CD4-positive, alpha-beta T cell treated with Interleukin-17A for 4 hours (primary cell): Measurements from ENCODE around the gene CDC42.
A peak's percentile ranks its signal among the peaks of the same experiment; 100 is the strongest.
"Not testable (repeated sequence)": the region's sequence is repeated elsewhere in the genome, so short reads cannot be mapped to it uniquely, and the experiment has no call there.

Source experiments
- DNase-seq: peaks from one replicate; pipeline ENCODE4 v3.0.0-alpha.2; 2020; ENCODE audit warnings: mixed read lengths

The CDC42 gene

DNA sequence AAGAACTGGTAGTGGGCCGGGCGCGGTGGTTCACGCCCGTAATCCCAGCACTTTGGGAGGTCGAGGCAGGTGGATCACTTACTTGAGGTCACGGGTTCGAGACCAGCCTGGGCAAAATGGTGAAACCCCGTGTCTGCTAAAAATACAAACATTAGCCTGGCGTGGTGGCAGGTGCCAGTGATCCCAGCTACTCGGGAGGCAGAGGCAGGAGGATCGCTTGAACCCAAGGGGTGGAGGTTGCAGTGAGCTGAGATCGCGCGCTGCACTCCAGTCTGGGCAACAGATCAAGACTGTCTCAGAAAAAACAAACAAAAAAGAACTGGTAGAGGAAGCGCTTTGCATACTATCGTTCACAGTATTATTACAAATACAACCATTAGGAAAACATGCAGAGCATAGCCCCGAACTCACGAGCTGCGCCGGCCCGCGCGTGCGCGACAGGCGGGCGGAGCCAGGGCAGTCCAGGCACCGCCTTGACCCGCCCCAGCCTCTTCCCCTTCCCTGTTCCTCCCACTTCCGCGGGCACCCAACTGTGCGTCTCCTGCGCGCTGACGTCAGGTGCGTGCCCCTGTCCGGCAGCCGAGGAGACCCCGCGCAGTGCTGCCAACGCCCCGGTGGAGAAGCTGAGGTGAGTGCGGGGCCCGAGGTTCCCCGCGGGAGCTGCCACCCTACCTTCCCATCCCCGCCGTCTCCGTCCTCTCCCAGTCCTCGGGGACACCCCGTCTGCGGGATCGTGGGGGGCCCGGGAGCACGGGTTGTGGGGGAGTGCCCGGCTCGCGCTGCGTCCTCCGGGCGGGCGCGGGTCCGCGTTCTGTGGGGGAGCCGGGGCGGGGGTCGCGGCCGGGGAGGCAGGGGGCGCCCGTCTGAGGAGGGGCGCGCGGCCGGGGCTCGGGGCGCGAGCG lies at the start of gene CDC42:
TSS of gene CDC42 (plus strand) at position 595 of the 902 bp plus-strand sequence. CDS start 25,770 bp downstream, outside the sequence.
- DNase-seq: peak; percentile 96

DNA sequence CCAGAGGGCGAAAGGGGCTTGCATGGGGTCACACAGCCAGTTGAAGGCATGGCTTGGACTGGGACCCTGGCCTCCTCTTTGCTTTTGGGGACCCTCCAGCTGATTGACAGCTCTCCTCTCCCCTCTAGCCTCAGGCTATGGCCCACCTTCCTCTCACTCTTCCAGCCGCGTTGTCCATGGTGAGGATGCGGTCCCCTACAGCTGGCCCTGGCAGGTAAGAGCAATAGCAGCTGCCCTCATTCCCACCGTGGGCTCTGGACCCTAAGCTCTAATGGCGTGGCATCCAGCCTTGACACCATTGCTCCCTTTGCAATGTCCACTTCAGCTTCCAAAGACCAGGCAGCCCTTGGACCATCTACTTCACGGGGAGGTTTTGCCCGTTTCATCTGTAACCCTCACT lies 49.6 kb upstream of the CDC42 start:
- DNase-seq: not testable (repeated sequence)

DNA sequence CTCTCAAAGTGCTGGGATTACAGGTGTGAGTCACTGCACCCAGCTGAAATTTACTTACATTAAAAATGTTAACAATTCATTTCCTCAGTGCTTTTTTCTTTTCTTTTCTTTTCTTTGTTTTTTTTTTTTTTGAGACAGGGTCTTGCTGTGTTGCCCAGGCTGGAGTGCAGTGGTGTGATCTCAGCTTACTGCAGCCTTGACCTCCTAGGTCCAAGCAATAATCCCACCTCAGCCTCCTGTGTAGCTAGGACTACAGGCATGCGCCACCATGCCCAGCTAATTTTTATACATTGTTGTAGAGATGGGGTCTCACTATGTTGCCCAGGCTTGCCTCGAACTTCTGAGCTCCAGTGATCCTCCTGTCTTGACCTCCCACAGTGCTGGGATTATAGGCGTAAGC lies 48.5 kb upstream of the CDC42 start:
- DNase-seq: not testable (repeated sequence)

DNA sequence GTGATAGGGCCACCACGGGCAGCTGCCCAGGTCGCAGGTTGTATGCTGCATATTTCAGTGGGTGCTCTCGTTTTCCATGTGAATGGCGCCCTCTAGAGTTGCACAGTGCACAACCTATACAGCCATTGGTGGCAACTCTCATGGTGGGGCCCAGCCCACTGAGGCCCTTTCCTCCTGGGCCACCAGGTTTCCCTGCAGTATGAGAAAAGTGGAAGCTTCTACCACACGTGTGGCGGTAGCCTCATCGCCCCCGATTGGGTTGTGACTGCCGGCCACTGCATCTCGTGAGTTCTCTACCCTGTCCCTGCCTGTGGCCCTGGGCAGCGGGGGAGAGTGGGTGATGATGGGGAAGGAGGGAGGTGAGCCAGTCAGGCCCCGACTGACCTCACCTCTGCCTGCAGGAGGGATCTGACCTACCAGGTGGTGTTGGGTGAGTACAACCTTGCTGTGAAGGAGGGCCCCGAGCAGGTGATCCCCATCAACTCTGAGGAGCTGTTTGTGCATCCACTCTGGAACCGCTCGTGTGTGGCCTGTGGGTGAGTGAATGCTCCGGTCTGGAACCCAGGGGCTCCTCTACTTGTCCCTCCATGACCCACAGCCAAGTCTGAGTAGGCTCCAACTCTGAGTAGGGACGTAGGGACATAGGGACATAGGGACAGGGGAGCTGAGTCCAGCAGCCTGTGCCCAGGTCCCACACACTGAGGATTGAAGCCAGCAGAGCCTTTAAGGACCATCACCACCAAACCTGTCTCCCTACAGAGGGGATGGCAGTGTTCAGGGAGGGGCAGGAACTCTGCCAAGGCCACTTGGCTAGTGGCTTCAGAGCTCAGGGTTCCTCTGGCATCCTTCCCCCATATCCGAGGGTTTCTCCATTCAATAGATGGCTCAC lies 47.0 kb upstream of the CDC42 start:
- DNase-seq: peak; percentile 53

DNA sequence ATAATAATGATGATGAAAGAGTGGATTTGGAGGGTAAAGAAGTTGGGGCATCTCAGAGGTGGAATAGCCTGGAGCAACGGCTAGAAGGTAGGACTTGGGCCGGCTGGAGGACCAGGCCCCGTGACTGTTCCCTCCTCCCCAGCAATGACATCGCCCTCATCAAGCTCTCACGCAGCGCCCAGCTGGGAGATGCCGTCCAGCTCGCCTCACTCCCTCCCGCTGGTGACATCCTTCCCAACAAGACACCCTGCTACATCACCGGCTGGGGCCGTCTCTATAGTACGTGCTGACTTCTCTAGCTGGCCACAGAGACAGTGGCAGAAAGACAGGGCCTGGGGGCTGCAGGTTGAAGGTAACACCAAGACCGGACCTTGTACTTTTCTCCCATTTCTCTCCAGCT lies 45.8 kb upstream of the CDC42 start:
- DNase-seq: not testable (repeated sequence)

DNA sequence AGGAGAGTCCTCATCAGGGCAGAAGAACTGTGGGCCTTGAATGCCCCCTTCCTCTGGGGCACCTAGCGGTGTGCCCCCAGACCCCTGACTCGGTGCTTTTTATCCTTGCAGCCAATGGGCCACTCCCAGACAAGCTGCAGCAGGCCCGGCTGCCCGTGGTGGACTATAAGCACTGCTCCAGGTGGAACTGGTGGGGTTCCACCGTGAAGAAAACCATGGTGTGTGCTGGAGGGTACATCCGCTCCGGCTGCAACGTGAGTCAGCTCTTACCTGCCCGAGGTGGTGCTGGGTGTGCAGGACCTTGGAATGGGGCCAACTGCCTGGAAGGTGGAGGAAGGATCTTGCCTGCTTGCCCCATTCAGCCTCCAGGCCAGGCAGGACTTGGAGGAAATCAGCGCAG lies 45.2 kb upstream of the CDC42 start:
- DNase-seq: not testable (repeated sequence)

DNA sequence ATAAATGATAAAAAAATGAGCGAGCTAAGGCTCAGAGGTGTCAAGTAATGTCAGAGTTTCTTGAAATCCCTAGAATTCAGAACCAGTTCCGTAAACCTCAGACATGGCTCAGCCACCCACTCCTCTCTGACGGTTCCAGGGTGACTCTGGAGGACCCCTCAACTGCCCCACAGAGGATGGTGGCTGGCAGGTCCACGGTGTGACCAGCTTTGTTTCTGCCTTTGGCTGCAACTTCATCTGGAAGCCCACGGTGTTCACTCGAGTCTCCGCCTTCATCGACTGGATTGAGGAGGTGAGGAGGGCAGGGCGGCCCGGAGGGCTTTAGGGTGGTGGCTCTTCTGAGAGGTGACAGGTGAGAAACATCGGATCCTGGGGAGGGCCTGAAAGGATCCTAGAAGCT lies 42.9 kb upstream of the CDC42 start:
- not testable (repeated sequence) for DNase-seq

DNA sequence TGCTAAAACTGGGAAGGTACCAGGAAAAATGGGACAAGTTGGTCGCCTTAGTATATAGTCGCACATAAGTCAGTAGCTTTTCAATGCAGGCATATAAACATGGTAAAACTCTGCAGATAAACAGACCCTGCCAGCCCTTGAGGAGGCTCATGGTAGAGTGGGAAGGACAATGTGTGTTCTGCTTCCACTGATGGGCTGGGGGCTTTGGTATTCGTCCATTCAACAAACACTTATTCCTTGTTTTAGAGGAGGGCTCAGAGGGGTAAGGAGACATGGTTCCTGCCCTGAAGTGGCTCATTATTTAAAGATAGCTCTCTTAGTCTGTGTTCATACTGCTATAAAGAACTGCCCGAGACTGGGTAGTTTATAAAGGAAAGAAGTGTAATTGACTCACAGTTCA lies 39.8 kb upstream of the CDC42 start:
- not testable (repeated sequence) for DNase-seq

DNA sequence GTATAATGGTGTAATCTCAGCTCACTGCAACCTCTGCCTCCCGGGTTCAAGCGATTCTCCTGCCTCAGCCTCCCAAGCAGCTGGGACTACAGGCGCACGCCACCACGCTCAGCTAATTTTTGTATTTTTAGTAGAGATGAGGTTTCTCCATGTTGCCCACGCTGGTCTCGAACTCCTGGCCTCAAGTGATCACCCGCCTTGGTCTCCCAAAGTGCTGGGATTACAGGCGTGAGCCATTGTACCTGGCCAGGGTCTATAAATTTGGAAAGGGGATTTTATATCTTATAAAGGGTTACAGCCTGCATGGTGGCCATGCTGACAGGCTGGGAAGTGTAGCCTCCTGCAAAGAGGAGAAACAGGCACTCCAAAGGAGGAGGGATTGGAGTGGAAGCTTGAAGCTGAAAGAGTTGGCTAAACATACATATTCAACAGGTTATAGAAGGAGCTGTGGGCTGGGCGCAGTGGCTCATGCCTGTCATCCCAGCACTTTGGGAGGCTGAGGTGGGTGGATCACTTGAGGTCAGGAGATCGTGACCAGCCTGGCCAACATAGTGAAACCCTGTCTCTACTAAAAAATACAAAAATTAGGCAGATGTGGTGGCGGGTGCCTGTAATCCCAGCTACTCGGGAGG lies 37.8 kb upstream of the CDC42 start:
- not testable (repeated sequence) for DNase-seq

DNA sequence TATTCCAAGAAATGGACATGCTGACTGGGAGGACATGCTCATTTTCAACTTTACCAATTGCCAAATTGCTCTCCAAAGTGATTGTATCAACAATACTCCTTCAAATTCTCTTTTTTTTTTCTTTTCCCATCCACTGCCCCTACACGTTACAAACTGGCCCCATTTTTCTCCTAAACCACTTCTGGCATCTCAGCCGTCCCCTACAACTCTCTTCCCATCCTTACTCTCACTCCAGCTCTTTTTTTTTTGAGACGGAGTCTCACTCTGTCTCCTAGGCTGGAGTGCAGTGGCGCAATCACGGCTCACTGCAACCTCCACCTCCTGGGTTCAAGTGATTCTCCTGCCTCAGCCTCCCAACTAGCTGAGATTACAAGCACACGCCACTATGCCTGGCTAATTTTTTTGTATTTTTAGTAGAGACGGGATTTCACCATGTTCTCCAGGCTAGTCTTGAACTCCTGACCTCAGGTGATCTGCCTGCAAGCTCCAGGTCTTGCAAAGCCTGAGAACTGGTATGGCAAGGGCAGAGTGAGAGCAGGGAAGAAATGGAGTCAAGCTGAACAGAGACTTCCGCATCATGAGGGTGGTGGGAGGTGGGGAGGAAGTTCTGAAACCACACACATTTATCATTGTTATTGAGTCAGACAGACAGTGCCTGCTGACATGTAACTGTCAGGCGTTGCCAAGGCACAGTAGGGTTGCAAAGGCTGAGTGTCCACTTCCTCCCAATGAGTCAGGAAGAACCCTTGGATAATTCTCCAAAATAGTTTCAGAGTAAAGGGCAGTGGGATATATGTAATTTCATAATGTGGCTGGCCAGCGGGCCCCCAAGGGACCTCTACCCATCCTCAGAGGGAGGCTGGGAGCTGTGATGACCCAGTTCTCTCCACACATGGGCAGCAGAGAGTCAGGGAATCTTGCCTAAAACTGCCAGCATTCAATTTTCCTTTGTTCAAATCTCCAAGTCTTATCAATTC lies 33.6 kb upstream of the CDC42 start:
- peak; percentile 77 for DNase-seq

DNA sequence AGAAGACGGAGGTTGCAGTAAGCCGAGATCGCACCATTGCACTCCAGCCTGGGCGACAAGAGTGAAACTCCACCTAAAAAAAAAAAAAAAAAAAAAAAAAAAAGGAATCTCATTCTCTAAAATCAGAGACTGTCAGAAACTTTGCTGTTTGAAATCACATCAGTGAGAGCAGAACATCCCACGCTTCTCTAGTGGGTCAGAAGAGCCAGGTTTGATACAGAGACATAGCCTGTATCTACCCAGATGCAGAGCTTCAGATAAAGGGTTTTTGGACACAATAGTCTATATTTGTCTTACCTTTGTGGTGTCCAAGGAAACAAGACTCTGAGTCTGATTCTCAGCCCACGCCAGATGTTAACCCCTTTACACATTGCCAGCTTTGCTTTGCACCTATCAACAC lies 31.4 kb upstream of the CDC42 start:
- DNase-seq: no peak

DNA sequence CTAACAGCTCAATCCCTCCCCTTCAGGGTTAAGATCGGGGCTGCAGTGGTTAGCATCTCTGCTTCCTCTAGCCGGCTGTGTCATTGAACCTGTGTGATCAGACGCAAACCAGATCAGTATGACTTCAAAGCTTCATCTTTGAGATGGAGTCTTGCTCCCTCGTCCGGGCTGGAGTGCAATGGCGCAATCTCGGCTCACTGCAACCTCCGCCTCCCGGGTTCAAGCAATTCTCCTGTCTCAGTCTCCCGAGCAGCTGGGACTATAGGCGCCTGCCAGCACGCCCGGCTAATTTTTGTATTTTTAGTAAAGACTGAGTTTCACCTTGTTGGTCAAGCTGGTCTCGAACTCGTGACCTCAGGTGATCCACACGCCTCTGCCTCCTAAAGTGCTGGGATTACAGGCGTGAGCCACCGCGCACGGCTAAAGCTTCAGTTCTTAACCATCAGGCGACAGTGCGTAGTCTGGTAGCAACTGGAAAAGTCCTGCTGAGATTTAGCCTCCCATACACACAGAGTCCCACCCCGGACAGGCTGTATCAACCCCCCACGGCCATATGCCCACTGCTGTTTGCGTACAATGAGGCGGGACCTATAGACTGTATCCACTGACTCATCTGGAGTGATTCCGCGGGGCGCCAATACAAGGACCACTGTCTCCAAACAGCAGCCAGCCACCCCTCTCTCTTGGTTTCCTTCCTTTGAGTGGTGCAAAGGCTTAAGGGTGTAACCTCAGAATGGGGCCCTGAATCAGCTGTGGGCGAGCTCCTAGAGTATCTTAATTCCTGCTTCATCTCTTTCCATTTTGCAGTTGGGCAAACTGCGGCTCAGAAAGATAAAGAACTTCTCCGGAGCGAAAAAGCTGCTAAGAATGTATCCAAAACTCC lies 27.8 kb upstream of the CDC42 start:
- peak; percentile 78 for DNase-seq

DNA sequence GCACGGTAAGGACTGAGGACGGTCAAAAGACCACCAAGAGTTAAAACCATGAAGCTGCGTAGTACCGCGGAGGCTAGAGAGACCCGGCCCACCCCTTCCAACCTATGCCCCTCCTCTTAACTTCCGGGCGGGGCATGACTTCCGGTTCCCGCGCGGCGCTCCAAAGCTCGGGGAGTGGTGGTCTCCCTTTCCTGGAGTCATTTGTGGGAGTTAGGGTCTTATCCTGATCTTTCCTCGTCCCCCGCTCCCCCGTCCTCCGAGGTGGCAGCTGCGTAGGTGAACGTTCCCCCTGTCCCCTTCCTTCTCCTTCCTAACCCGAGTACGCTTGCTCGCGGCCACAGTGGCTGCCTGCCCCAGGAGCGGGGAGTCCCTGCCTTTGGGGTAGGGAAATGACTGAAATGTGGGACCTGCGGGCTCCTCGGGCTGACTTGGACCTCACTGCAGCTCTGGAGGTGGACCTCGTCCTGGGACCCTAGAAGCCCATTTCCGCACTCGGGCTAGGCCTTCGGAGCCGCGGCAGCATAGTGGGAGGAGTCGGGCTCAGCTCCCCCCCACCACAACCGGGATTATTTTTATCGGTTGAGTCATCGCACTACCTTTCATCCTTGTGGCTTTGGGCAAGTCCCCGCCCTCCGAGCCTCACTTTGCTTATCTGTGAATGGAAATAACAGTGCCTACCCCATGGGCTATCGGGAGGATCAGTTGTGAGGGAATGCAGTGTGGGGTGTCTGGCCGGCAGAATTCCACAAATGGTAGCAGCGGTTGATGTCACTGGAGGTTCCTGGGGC lies 26.9 kb upstream of the CDC42 start:
- DNase-seq: peak; percentile 93

DNA sequence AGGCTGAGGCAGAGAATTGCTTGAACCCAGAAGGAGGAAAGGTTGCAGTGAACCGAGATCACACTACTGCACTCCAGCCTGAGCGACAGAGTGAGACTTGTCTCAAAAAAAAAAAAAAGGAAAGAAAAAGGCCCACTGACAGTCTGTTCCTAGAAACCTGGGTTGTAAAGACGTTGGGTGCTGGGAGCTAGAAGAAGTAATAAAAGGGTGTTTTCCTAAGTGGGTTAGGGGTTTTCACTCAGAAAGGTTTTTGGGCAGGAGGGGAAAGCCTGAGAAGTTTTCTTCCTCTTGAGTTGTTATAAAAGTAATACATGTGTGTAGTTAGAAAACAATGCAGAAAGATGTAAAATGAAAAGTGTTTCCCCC lies 25.6 kb upstream of the CDC42 start:
- DNase-seq: no peak

DNA sequence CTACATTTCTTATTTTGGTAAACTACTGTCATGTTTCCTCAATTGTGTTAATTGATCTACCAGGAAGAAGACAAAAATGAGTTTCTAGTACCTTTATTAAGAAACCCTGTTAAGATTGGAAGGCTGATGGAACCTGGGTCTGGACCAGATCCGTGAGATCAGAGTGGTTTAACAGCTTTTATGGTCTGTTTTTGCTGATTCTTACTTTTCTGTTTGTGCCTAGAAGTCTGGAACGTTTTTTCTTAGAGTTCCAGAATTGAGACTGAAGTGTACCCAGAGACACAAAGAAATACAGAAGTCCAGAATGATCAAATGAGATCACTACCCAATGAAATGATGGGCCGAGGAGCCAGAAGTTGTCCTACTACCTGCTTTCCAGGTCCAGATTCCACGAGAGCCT lies 22.5 kb upstream of the CDC42 start:
- no peak for DNase-seq

DNA sequence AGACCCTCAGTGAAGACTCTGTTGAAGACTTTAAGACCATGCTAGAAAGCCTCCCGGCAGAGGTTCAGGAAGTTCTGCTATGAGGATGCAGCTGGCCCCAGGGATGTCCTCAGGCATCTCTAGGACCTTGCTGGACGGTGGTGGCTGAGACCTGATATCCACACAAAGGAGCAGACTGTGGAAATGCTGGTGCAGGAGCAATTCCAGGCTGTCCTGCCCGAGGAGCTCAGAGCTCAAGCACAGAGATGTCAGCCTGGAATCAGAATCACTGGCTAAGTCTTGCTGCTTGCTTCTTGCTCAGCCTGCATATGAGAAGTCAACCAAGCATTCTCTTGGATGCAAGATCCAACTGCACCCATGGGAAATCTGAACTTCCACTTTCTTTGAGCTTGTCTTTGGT lies 22.0 kb upstream of the CDC42 start:
- DNase-seq: no peak

DNA sequence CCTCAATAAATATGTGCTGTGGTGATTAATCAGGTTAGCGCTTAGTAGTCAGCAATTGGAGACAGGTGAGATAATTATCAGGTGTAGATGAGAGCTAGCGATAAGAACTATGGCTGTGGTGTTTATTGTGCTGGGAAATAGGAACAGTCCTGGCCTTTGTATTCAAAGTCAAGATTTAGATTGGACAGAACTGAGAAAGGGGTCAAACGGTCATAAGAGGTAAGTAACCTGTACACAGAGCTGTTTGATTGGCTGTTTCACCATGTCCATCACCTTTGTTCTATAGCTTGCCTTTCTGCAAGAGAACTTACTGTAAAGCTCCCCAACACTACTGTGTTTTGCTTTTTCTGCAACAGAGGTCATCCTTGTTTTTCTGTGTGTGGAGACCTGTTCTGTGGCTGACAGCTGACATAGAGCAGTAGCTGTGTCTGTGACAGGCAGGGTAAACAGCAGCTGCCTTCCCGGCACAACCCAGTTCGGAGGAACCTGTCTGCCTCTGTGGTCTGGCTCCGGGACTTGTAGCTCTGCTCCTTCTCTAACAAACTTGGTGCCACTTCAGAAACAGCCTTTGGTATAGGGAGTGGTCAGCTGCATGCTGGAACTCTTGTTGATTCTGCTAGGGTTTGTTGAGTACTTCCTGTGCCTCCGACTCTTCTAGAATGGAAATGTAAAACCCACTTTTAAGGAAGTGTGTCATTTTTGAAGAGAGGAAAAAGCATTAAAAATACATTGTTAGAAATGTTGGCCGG lies 21.1 kb upstream of the CDC42 start:
- peak; percentile 62 for DNase-seq

DNA sequence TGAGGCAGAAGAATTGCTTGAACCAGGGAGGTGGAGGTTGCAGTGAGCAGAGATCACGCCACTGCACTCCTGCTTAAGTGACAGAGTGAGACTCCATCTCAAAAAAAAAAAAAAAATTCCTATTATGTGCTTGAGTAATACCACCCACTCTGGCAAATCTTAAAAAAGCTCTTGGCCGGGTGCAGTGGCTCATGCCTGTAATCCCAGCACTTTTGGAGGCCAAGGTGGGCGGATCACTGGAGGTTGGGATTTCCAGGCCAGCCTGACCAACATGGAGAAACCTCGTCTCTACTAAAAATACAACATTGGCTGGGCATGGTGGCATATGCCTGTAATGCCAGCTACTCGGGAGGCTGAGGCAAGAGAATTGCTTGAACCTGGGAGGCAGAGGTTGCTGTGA lies 17.7 kb upstream of the CDC42 start:
- not testable (repeated sequence) for DNase-seq

DNA sequence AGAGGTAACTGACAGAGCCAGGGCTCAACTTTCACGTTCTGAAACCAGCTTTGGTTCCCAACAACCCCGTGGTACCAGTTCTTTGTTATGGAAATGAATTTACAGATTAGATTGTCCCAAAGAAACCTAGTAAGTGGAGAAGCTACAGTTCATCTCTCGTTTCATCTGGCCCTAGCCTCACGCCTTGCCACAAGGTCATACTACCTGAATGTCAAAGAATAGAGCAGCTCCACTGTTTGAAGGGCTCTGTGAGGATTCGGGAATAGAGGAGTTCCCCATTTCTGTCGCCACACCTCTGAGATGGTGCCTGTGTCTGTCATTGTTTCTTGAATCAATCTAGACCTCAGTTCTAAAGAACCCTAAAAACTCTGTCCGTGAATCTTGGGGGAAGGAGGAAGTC lies 15.0 kb upstream of the CDC42 start:
- DNase-seq: no peak
